HepG2 (cell line): Measurements from ENCODE around the gene TTYH2. TPM values are rescaled to one million over a fixed set of nuclear protein-coding genes. Genes with fewer than 3 reads are reported as not detected.

Experiments used
- CTCF ChIP-seq: sonication (generic); formaldehyde crosslinking; IDR thresholded peaks from 2 replicates; pipeline ENCODE4 v1.5.0; 2020; ENCODE audit warnings: mild to moderate bottlenecking, missing genetic modification reagents, moderate library complexity
- DZIP1 ChIP-seq: sonication (generic); formaldehyde crosslinking; IDR thresholded peaks from 2 replicates; pipeline ENCODE4 v1.5.0; 2020; ENCODE audit warnings: mild to moderate bottlenecking, missing genetic modification reagents
- GABPB1 ChIP-seq: IDR thresholded peaks from 2 replicates; pipeline ENCODE4 v1.6.1; 2016; ENCODE audit warnings: mild to moderate bottlenecking, missing genetic modification reagents, moderate library complexity, missing compliant biosample characterization
- NFKB2 ChIP-seq: sonication (generic); formaldehyde crosslinking; IDR thresholded peaks from 2 replicates; pipeline ENCODE4 v1.4.0; 2020; ENCODE audit warnings: missing genetic modification reagents, borderline replicate concordance
- NR2F2 ChIP-seq: IDR thresholded peaks from 2 replicates; pipeline ENCODE4 v1.6.1; 2012; ENCODE audit warnings: low read depth, inconsistent platforms, borderline replicate concordance
- PRDM15 ChIP-seq: sonication (generic); formaldehyde crosslinking; IDR thresholded peaks from 2 replicates; pipeline ENCODE4 v1.4.0; 2020; ENCODE audit warnings: missing genetic modification reagents
- RFX5 ChIP-seq: IDR thresholded peaks from 2 replicates; pipeline ENCODE4 v1.6.1; 2011; ENCODE audit warnings: low read depth, low read length, improper control_type of control experiment
- SOX5 ChIP-seq: IDR thresholded peaks from 2 replicates; pipeline ENCODE4 v1.6.1; 2016; ENCODE audit warnings: borderline replicate concordance
- THYN1 ChIP-seq: sonication (generic); formaldehyde crosslinking; IDR thresholded peaks from 2 replicates; pipeline ENCODE4 v1.8.1; 2023; ENCODE audit warnings: low read depth, mild to moderate bottlenecking, moderate library complexity, missing genetic modification reagents, borderline replicate concordance
- ZMYM3 ChIP-seq: sonication (generic); formaldehyde crosslinking; IDR thresholded peaks from 2 replicates; pipeline ENCODE4 v1.5.1; 2020; ENCODE audit warnings: mild to moderate bottlenecking, missing genetic modification reagents
- ZNF24 ChIP-seq: fragments of 450-650 bp; IDR thresholded peaks from 2 replicates; pipeline ENCODE4 v1.6.1; 2017; ENCODE audit warnings: antibody characterized with exemption, mild to moderate bottlenecking
- ZNF274 ChIP-seq: sonication (generic); formaldehyde crosslinking; IDR thresholded peaks from 2 replicates; pipeline ENCODE4 v1.5.1; 2020; ENCODE audit warnings: mild to moderate bottlenecking, missing genetic modification reagents
- ZNF768 ChIP-seq: sonication (generic); formaldehyde crosslinking; IDR thresholded peaks from 2 replicates; pipeline ENCODE4 v1.4.0; 2020; ENCODE audit warnings: missing genetic modification reagents
- ZUFSP ChIP-seq: sonication (generic); formaldehyde crosslinking; IDR thresholded peaks from 2 replicates; pipeline ENCODE4 v1.9.0; 2021; ENCODE audit warnings: missing genetic modification reagents, mild to moderate bottlenecking, borderline replicate concordance
- polyA plus RNA-seq, 8 experiments: library from polyadenylated mRNA; depleted of rRNA in 3 of 8; stranded (reverse) in 7 of 8; unstranded in 1 of 8; fragments of >200 nt; fragmentation: Illumina TruSeq in 4 of 8; extraction: Trizol in 4 of 8; gene quantifications; 2 replicates each; pipeline versions ENCODE4 v1.2.1 to v1.2.3, GENCODE V29; 2011 to 2016; ENCODE audit warnings: low read depth in 4 of 8, missing spikeins in 1 of 8, mixed read lengths in 1 of 8; ENCODE audit not compliant: insufficient read depth in 1 of 8
- total RNA-seq, 5 experiments: library from RNA; depleted of rRNA; stranded (reverse); fragments of >200 nt; fragmentation: Illumina TruSeq; extraction: Trizol; gene quantifications; 2 replicates each; pipeline ENCODE4 v1.2.3, GENCODE V29; 2016; ENCODE audit warnings: low read depth in 1 of 5

The TTYH2 gene
- total and polyA plus RNA-seq, 2 of the 13 experiments (the other 11 are each of a cell fraction or from before 2014, with no cell fraction given): 0.77 to 0.96 TPM

GRCh38 chr17:74203439-74204240, 9.7 kb upstream of the TTYH2 start, which contains the start of gene RPL38 (continued):
- peak; percentile 21; the same call in 1 of the 2 replicates for TF ChIP-seq DZIP1
- peak; percentile 88; the same call in 1 of the 2 replicates for TF ChIP-seq NFKB2
- TF ChIP-seq ZNF24: peak; percentile 75; the same call in 1 of the 2 replicates
- no peak for TF ChIP-seq ZUFSP (CRISPR knock-in tag)
- peak; percentile 99 for TF ChIP-seq CTCF (CRISPR knock-in tag)
- peak; percentile 93 for TF ChIP-seq ZNF274 (CRISPR knock-in tag)
- peak; percentile 74; the same call in 1 of the 2 replicates for TF ChIP-seq NR2F2
- TF ChIP-seq ZNF768 (CRISPR knock-in tag): peak; percentile 63
- no peak for TF ChIP-seq PRDM15
- no peak for TF ChIP-seq THYN1 (CRISPR knock-in tag)
- TF ChIP-seq GABPB1 (CRISPR knock-in tag): peak; percentile 97
- peak; percentile 29; the same call in 1 of the 2 replicates for TF ChIP-seq RFX5
- TF ChIP-seq ZMYM3: peak; percentile 81; the same call in 1 of the 2 replicates
- TF ChIP-seq SOX5 (CRISPR knock-in tag): peak; percentile 76
